Stimulated activated CD4-positive, alpha-beta T cell treated with anti-CD3 and anti-CD28 coated beads, Interleukin-2, amount 100 ng/mL, for 4 hours (primary cell): Measurements from ENCODE around the gene ZNF320.
"Not testable (repeated sequence)": the region's sequence is repeated elsewhere in the genome, so short reads cannot be mapped to it uniquely, and the experiment has no call there.

Experiments
- DNase-seq: peaks from one replicate; pipeline ENCODE4 v3.0.0-alpha.2; 2020; ENCODE audit warnings: low read depth

The ZNF320 gene

DNA sequence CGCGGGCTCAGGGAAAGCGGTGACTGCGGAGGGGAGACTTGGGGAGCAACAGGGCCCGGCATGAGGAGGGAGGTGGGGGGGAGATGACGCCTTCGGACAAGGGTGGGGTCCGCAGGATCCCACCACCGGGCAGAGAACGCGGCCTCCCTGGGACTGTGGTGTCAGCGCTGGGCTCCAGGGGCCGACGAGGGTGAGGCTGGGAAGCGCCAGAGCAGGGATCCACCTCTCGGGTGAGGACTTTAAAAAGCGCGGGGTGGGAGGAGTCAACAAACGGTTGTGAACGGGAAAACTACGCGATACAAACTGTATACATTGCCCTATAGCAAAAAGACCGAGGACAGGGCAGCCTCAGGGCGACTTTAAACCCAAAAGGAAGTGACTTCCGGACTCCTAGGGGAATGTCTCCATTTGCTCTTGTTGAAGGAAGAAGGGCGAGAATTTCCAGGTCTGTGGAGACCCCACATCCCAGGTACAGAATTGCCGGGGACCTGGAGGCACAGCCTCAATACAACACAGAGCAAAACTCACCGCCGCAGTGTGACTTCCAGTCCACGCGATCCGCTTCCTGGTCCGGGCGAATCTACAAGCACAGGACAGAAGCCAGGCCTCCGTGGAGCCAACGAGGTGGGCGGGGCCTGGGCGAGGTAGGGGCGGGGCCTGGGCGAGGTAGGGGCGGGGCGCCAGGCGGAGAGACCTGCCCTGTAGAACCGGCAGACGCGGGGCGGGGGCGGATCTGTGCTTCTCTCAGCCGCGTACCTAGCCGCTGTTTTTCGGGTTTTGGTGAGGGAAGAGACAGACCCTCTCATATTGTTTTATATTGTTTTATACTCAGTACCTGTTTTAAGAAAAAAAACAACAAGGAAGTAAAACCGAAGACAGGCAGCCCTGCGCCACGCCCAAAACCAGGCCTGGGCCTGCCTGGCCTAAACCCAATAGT is 25.7 kb upstream of the ZNF320 start, which contains the start of gene ZNF888:
Gene ZNF888, minus strand, starts transcription at position 588 of the 937 bp plus-strand sequence. CDS start 5,555 bp downstream, outside the sequence.
- peak; percentile 77 for DNase-seq

DNA sequence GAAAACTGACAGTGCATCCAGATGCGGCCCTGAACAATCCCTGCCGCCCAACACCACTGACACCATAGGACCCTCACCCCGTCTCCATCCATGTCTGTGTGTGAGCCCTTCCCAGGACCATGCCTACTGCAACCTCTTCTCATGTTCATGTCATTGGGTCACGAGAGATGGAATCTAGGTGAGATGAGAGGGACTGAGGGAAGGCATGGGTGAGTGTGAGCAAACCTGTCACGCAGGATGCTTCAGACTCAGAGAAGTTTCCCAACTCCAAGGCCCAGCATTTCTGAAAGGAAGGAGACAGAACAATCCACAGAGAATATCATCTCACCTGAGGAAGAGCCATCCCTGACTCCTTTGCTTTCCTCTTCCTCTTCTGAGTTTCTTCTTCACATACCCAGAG is 20.1 kb upstream of the ZNF320 start:
- no peak for DNase-seq

- no peak for DNase-seq
Observed at GRCh38 chr19:52910648-52911047, 13.2 kb upstream of the ZNF320 start.

DNA sequence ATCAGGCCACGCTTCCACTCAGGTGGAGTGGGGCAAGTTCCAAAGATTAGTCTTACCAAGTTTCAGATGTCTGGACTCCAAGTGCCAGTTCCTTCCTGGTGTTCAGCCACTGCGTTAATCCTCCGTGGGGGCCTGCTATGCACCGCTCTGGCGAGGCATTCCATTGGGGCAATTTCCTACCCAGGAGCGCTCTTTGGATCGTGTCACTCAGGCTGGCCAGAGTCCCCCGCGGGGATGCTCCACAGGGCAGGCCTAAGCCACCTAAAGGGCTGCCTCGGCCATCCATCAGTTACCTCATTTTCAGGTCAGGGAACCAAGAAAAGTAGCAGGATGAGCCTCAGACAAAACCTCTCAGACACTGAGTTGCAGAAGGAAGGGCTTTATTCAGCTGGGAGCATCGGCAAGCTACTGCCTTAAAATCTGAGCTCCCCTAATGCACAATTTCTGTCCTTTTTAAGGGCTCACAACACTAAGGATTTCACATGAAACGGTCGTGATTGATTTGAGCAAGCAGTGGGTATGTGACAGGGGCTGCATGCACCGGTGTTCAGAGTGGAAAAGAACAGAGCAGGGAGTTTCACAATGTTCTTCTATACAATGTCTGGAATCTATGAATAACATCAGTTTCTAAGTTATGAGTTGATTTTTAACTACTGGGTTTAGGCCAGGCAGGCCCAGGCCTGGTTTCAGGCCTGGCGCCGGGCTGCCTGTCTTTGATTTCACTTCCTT is 6.8 kb upstream of the ZNF320 start:
- not testable (repeated sequence) for DNase-seq

GRCh38 chr19:52901842-52902241 is 4.4 kb upstream of the ZNF320 start:
- DNase-seq = no peak

- DNase-seq = not testable (repeated sequence)
Observed at GRCh38 chr19:52898596-52898995, 1.2 kb upstream of the ZNF320 start.

GRCh38 chr19:52898101-52898500 is 666 bp upstream of the ZNF320 start:
- DNase-seq = no peak

GRCh38 chr19:52896431-52897137 is 851 bp downstream of the ZNF320 start:
- DNase-seq = no peak

GRCh38 chr19:52891336-52891735 is 6.1 kb downstream of the ZNF320 start:
- no peak for DNase-seq

GRCh38 chr19:52889931-52890330 is 7.5 kb downstream of the ZNF320 start:
- DNase-seq = no peak

DNA sequence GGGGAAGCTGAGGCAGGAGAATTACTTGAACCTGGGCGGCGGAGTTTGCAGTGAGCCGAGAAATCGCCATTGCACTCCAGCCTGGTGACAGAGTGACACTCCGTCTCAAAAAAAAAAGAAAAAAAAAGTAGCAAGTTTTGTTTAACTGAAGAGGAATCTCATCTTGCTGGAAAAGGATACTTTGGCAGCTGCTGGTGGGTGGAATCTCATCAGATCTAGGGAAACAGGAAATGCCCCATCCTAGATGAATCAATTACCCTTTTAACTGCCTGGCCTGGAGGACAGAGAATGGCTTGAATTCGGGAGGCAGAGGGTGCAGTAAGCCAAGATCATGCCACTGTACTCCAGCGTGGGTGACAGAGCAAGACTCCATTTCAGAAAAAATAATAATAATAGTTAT is 8.4 kb downstream of the ZNF320 start:
- no peak for DNase-seq

GRCh38 chr19:52880895-52881389 is 16.5 kb downstream of the ZNF320 start:
- DNase-seq = no peak

DNA sequence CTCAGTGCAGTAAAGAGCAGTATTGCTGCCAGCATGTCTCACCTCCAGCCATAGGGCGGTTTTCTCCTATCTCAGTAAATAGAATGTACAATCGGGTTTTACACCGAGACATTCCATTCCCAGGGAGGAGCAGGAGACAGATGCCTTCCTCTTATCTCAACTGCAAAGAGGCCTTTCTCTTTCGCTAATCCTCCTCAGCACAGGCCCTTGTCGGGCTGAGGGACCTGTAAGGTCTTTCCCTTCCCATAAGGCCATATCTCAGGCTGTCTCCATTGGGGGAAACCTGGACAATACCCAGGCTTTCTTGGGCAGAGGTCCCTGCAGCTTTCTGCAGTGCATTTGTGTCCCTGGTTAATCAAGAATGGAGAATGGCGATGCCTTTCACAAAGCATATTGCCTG is 24.4 kb downstream of the ZNF320 start:
- not testable (repeated sequence) for DNase-seq

- no peak for DNase-seq
Observed at GRCh38 chr19:52871466-52871865, 26.0 kb downstream of the ZNF320 start.

- DNase-seq = not testable (repeated sequence)
Observed at GRCh38 chr19:52868031-52868430, 29.4 kb downstream of the ZNF320 start.

- peak; percentile 56 for DNase-seq
Observed at GRCh38 chr19:52857378-52858191, 39.9 kb downstream of the ZNF320 start, which contains the start of gene ZNF468. Gene ZNF468, minus strand, starts transcription at chr19:52857619. Its CDS starts 3,347 bp downstream, at chr19:52854272.

DNA sequence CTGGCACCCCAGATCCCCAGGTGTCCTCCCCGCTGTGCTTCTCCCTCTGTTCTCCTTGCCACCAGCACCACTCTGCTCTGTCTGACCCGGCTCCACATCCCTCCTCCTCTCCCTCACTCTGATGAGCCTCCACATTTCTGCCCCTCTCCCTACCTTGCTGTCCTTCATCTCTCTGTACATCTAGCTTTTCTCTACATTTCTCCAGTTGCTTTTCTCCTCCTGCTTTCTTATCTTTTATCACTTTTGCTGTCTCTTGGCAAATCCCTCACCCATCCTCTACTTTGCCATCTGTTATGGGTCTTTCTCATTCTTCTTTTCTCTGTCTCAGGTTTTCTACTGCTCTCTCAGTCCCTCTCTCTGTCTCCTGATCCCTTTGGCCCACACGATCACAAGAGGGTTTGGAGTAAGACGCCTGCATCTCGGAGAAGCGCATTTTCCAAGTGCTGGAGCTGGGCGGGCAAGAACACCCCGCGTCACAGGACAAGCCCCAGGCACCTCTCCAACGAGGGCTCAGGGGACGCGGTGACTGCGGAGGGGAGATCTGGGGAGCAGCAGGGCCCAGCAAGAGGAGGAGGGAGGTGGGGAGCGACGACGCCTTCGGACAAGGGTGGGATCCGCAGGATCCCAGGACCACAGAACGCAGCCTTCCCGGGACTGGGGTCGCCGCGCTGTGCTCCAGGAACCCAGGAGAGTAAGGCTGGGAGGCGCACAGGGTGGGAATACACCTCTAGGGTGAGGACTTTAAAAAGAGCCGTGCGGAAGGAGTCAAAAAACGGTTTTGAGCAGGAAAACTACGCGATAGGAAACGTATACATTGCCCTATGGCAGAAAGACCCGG is 40.7 kb downstream of the ZNF320 start:
- not testable (repeated sequence) for DNase-seq
